A549 (cell line): ENCODE results near the gene BASP1.
"Not testable (repeated sequence)": the region's sequence is repeated elsewhere in the genome, so short reads cannot be mapped to it uniquely, and the experiment has no call there.

Experiments
- CHD2 ChIP-seq: fragments of 150-350 bp; IDR thresholded peaks from 2 replicates; pipeline ENCODE4 v1.6.1; 2014; ENCODE audit warnings: low read length; ENCODE audit not compliant: partially characterized antibody
- HEYL ChIP-seq: fragments of 250-450 bp; sonication (Bioruptor Pico); IDR thresholded peaks from 2 replicates; pipeline ENCODE4 v1.8.0; 2021; ENCODE audit warnings: mild to moderate bottlenecking, moderate library complexity
- HOXB13 ChIP-seq: fragments of 250-450 bp; sonication (Bioruptor Pico); IDR thresholded peaks from 2 replicates; pipeline ENCODE4 v1.5.0; 2020; ENCODE audit warnings: low read depth, mild to moderate bottlenecking, moderate library complexity
- POLR2A ChIP-seq: IDR thresholded peaks from 2 replicates; pipeline ENCODE4 v1.6.1; 2012; ENCODE audit warnings: mild to moderate bottlenecking, low read length
- RAD21 ChIP-seq, 2 experiments: fragments of >200 bp in 1 of 2; sonication (Bioruptor Twin) in 1 of 2; formaldehyde crosslinking in 1 of 2; IDR thresholded peaks in 1 of 2; conservative IDR thresholded peaks in 1 of 2; 2 replicates in 1 of 2; 3 replicates in 1 of 2; pipeline ENCODE4 v1.6.1; 2012 to 2018; ENCODE audit warnings: inconsistent platforms in 1 of 2
- RNF2 ChIP-seq: fragments of 200-600 bp; sonication (generic); IDR thresholded peaks from 2 replicates; pipeline ENCODE4 v1.6.1; 2016; ENCODE audit warnings: low read depth, mild to moderate bottlenecking, antibody characterized with exemption, moderate library complexity, borderline replicate concordance
- TF ChIP-seq, protein P1 (sequence below): fragments of >200 bp; sonication (Bioruptor Twin); formaldehyde crosslinking; IDR thresholded peaks from 3 replicates; pipeline ENCODE4 v1.5.1; 2016
- TF ChIP-seq, protein P2 (sequence below): IDR thresholded peaks from 2 replicates; pipeline ENCODE4 v1.6.1; 2012

DNA sequence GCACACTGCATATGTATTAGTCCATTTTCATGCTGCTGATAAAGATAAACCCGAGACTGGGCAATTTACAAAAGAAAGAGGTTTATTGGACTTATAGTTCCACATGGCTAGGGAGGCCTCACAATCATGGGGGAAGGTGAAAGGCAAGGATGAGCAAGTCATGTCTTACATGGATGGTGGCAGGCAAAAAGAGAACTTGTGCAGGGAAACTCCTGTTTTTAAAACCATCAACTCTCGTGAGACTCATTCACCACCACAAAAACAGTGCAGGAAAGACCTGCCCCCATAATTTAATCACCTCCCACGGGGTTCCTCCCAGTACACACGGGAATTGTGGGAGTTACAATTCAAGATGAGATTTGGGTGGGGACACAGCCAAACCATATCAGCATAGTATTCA, 41.6 kb downstream of the BASP1 start:
- TF ChIP-seq POLR2A; HOXB13 (CRISPR knock-in tag); RAD21 (conservative IDR thresholded peaks at IDR 0.05 in 1 of 2, IDR thresholded peaks at IDR 0.05 in 1 of 2); CHD2; HEYL; RNF2: not testable (repeated sequence)
- TF ChIP-seq, protein P1, sequence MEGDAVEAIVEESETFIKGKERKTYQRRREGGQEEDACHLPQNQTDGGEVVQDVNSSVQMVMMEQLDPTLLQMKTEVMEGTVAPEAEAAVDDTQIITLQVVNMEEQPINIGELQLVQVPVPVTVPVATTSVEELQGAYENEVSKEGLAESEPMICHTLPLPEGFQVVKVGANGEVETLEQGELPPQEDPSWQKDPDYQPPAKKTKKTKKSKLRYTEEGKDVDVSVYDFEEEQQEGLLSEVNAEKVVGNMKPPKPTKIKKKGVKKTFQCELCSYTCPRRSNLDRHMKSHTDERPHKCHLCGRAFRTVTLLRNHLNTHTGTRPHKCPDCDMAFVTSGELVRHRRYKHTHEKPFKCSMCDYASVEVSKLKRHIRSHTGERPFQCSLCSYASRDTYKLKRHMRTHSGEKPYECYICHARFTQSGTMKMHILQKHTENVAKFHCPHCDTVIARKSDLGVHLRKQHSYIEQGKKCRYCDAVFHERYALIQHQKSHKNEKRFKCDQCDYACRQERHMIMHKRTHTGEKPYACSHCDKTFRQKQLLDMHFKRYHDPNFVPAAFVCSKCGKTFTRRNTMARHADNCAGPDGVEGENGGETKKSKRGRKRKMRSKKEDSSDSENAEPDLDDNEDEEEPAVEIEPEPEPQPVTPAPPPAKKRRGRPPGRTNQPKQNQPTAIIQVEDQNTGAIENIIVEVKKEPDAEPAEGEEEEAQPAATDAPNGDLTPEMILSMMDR: not testable (repeated sequence)
- TF ChIP-seq, protein P2, sequence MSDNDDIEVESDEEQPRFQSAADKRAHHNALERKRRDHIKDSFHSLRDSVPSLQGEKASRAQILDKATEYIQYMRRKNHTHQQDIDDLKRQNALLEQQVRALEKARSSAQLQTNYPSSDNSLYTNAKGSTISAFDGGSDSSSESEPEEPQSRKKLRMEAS: not testable (repeated sequence)
